ENCODE data around the gene POLR2H. TPM values are rescaled to one million over a fixed set of nuclear protein-coding genes. Genes with fewer than 3 reads are reported as not detected.

POLR2H gene
- total RNA-seq, 4 donors from 2014 or later = 74.4 to 206 (median 146) TPM

- TF ChIP-seq EP300 (IDR thresholded peaks at IDR 0.05; ENCODE audit: low read depth) (no peak), POLR2A (IDR thresholded peaks at IDR 0.05) (no peak)
- Histone ChIP-seq H3K9me3 (no peaks in the 10 kb centered on the region), H3K4me1 (peaks cover 22 to 30% (median 23%) of the 10 kb centered on the region in 4 donors), H3K36me3 (peaks cover 0 to 19% (median 6%) of the 10 kb centered on the region in 4 donors), H3K27ac (no peak overlapping the region), H3K27me3 (no peaks in the 10 kb centered on the region), H3K4me3 (no peak overlapping the region)
- intact Hi-C loops (cut with DNase I; ENCODE audit: low total_unique reads) (no loop called here), in situ Hi-C loops (cut with MboI; ENCODE audit: low pct_ligation_motif_present in 1 of 4, low pct_unique_long_range_greater_than_20kb in 1 of 4, low sequenced_read_pairs in 3 of 4) (no loop called here)
- 89% methylated on average over 7 of the region's 7 CpGs; no CpG with 5 or more reads in 1 of the 2 donors for WGBS, 2 donors (ENCODE audit: low coverage in 1 of 2)
- no peak for DNase-seq
Observed at GRCh38 chr3:184341925-184342324, 19.6 kb upstream of the POLR2H start.

- H3K4me1 ChIP-seq = peaks cover 10 to 18% (median 15%) of the 10 kb centered on the region in 4 donors
- intact Hi-C loops (cut with DNase I; ENCODE audit: low total_unique reads) = no loop called here
- H3K4me3 ChIP-seq = no peak overlapping the region
- no peak for DNase-seq
- no peak overlapping the region for H3K27ac ChIP-seq
- H3K27me3 ChIP-seq = no peaks in the 10 kb centered on the region
- peaks cover 0 to 19% (median 6%) of the 10 kb centered on the region in 4 donors for H3K36me3 ChIP-seq
- in situ Hi-C loops (cut with MboI; ENCODE audit: low pct_ligation_motif_present in 1 of 4, low pct_unique_long_range_greater_than_20kb in 1 of 4, low sequenced_read_pairs in 3 of 4) = no loop called here
- WGBS, 2 donors (ENCODE audit: low coverage in 1 of 2) = 86% methylated on average over 5 of the region's 5 CpGs; no CpG with 5 or more reads in 1 of the 2 donors
- no peak for TF ChIP-seq POLR2A (IDR thresholded peaks at IDR 0.05)
- TF ChIP-seq EP300 (IDR thresholded peaks at IDR 0.05; ENCODE audit: low read depth) = no peak
- TF ChIP-seq POLR2AphosphoS5 (IDR thresholded peaks at IDR 0.05) = no peak
- TF ChIP-seq CTCF (IDR thresholded peaks at IDR 0.05) = no peak
- no peaks in the 10 kb centered on the region for H3K9me3 ChIP-seq
Observed at GRCh38 chr3:184343200-184343876, 18.2 kb upstream of the POLR2H start.

- TF ChIP-seq POLR2A (IDR thresholded peaks at IDR 0.05) (no peak), CTCF (IDR thresholded peaks at IDR 0.05) (no peak), POLR2AphosphoS5 (IDR thresholded peaks at IDR 0.05) (no peak), EP300 (IDR thresholded peaks at IDR 0.05; ENCODE audit: low read depth) (no peak)
- Histone ChIP-seq H3K36me3 (peaks cover 0 to 19% (median 6%) of the 10 kb centered on the region in 4 donors), H3K27me3 (no peaks in the 10 kb centered on the region), H3K4me1 (peaks cover 5 to 14% (median 7%) of the 10 kb centered on the region in 4 donors), H3K4me3 (no peak overlapping the region), H3K9me3 (no peaks in the 10 kb centered on the region), H3K27ac (peak overlapping the region in 2 of 4 donors; percentile 70 to 76)
- intact Hi-C loops (cut with DNase I; ENCODE audit: low total_unique reads) = no loop called here
- WGBS, 2 donors (ENCODE audit: low coverage in 1 of 2) = 87% methylated on average over 23 of the region's 24 CpGs; no CpG with 5 or more reads in 1 of the 2 donors
- DNase-seq = no peak
- in situ Hi-C loops (cut with MboI; ENCODE audit: low pct_ligation_motif_present in 1 of 4, low pct_unique_long_range_greater_than_20kb in 1 of 4, low sequenced_read_pairs in 3 of 4) = no loop called here
Observed at GRCh38 chr3:184344579-184345316, 16.8 kb upstream of the POLR2H start.

DNA sequence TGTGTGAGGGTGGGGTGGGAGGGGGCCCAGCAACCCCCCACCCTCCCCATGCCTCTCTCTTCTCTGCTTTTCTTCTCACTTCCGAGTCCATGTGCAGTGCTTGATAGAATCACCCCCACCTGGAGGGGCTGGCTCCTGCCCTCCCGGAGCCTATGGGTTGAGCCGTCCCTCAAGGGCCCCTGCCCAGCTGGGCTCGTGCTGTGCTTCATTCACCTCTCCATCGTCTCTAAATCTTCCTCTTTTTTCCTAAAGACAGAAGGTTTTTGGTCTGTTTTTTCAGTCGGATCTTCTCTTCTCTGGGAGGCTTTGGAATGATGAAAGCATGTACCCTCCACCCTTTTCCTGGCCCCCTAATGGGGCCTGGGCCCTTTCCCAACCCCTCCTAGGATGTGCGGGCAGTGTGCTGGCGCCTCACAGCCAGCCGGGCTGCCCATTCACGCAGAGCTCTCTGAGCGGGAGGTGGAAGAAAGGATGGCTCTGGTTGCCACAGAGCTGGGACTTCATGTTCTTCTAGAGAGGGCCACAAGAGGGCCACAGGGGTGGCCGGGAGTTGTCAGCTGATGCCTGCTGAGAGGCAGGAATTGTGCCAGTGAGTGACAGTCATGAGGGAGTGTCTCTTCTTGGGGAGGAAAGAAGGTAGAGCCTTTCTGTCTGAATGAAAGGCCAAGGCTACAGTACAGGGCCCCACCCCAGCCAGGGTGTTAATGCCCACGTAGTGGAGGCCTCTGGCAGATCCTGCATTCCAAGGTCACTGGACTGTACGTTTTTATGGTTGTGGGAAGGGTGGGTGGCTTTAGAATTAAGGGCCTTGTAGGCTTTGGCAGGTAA is 16.0 kb upstream of the POLR2H start:
- peak; percentile 86 for DNase-seq
- H3K4me3 ChIP-seq = no peak overlapping the region
- WGBS, 2 donors (ENCODE audit: low coverage in 1 of 2) = 33 to 49% methylated on average over 7 to 14 of the region's 14 CpGs

More for the DNA sequence above, 16.0 kb upstream of the POLR2H start:
- Histone ChIP-seq H3K27me3 (no peaks in the 10 kb centered on the region), H3K9me3 (no peaks in the 10 kb centered on the region), H3K36me3 (peaks cover 0 to 19% (median 6%) of the 10 kb centered on the region in 4 donors), H3K4me1 (peaks cover 5 to 14% (median 7%) of the 10 kb centered on the region in 4 donors), H3K27ac (peak overlapping the region; percentile 53 to 76 (median 70))
- peak in 2 of 3 donors; percentile 49 to 53 for TF ChIP-seq POLR2AphosphoS5 (IDR thresholded peaks at IDR 0.05)
- no peak for TF ChIP-seq EP300 (IDR thresholded peaks at IDR 0.05; ENCODE audit: low read depth)
- TF ChIP-seq POLR2A (IDR thresholded peaks at IDR 0.05) = no peak
- TF ChIP-seq CTCF (IDR thresholded peaks at IDR 0.05) = peak; percentile 43 to 88 (median 53)
- intact Hi-C loops (cut with DNase I; ENCODE audit: low total_unique reads) (no loop called here), in situ Hi-C loops (cut with MboI; ENCODE audit: low pct_ligation_motif_present in 1 of 4, low pct_unique_long_range_greater_than_20kb in 1 of 4, low sequenced_read_pairs in 3 of 4) (no loop called here)

Data from transverse colon (tissue), 4 donors.